ENCODE data around the gene TEP1. TPM values are rescaled to one million over a fixed set of nuclear protein-coding genes. Genes with fewer than 3 reads are reported as not detected.
"Not testable (repeated sequence)": the region's sequence is repeated elsewhere in the genome, so short reads cannot be mapped to it uniquely, and the experiment has no call there.

TEP1 gene
- total and polyA plus RNA-seq, 4 donors: 9.6 to 21.8 (median 16.1) TPM

GRCh38 chr14:20350860-20351259 is 62.4 kb downstream of the TEP1 start:
- no peak for DNase-seq (ENCODE audit: low read depth in 4 of 6, low spot score in 6 of 6)
- H3K4me1 ChIP-seq (ENCODE audit: control insufficient read depth, insufficient read depth, low read length): no peaks in the 10 kb centered on the region
- H3K36me3 ChIP-seq (ENCODE audit: control insufficient read depth, insufficient read depth, low read length): peaks cover 62% of the 10 kb centered on the region
- no peak overlapping the region for H3K27ac ChIP-seq (ENCODE audit: low read depth, low read length)
- no peaks in the 10 kb centered on the region for H3K27me3 ChIP-seq (ENCODE audit: control insufficient read depth, insufficient read depth, low read length)
- no peaks in the 10 kb centered on the region for H3K9me3 ChIP-seq (ENCODE audit: control insufficient read depth, insufficient read depth, low read length)
- H3K4me3 ChIP-seq (ENCODE audit: low read depth, low read length): no peak overlapping the region

DNA sequence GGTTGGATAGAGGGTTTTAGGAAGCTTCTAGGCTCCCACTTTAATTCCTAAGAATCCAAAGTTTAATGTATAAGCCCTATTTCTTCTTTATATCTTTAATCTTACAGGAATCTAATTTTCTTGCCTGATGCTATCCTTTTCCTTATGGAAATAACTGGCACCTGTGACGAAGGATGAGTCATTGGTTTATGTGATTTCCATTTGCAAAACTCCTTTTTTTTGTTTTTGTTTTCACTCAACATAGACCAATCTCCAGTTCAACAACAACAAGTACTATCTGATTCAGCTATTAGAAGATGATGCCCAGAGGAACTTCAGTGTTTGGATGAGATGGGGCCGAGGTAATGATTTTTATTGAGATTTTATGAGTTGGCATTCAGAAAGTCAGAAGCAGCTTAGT is 63.0 kb downstream of the TEP1 start:
- peaks cover 65% of the 10 kb centered on the region for H3K36me3 ChIP-seq (ENCODE audit: control insufficient read depth, insufficient read depth, low read length)
- H3K4me1 ChIP-seq (ENCODE audit: control insufficient read depth, insufficient read depth, low read length): no peaks in the 10 kb centered on the region
- H3K27me3 ChIP-seq (ENCODE audit: control insufficient read depth, insufficient read depth, low read length): no peaks in the 10 kb centered on the region
- no peaks in the 10 kb centered on the region for H3K9me3 ChIP-seq (ENCODE audit: control insufficient read depth, insufficient read depth, low read length)
- DNase-seq (ENCODE audit: low read depth in 4 of 6, low spot score in 6 of 6): no peak
- no peak overlapping the region for H3K4me3 ChIP-seq (ENCODE audit: low read depth, low read length)
- no peak overlapping the region for H3K27ac ChIP-seq (ENCODE audit: low read depth, low read length)
- 100% methylated on average over 1 of the region's 2 CpGs for WGBS (ENCODE audit: insufficient coverage)

DNA sequence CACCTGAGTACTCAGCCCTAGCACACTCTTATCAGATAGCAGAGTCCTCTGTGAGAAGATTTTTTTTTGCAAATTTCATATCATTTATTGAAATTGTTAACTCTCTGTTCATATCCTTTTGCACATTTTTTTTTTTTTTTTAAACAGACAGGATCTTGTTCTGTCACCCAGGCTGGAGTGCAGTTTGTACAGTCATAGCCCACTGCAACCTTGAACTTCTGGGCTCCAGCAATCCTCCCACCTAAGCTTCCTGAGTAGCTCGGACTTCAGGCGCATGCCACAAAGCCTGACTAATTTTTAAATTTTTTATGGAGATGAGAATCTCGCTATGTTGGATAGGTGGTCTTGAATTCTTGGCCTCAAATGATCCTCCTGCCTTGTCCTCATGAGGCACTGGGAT is 65.6 kb downstream of the TEP1 start:
- Histone ChIP-seq H3K4me3 (ENCODE audit: low read depth, low read length) (no peak overlapping the region), H3K36me3 (ENCODE audit: control insufficient read depth, insufficient read depth, low read length) (peaks cover 49% of the 10 kb centered on the region), H3K4me1 (ENCODE audit: control insufficient read depth, insufficient read depth, low read length) (peaks cover 5% of the 10 kb centered on the region), H3K27ac (ENCODE audit: low read depth, low read length) (no peak overlapping the region), H3K27me3 (ENCODE audit: control insufficient read depth, insufficient read depth, low read length) (no peaks in the 10 kb centered on the region), H3K9me3 (ENCODE audit: control insufficient read depth, insufficient read depth, low read length) (no peaks in the 10 kb centered on the region)
- WGBS (ENCODE audit: insufficient coverage): 100% methylated on average over 1 of the region's 3 CpGs
- no peak for DNase-seq (ENCODE audit: low read depth in 4 of 6, low spot score in 6 of 6)

- Histone ChIP-seq H3K27ac (ENCODE audit: low read depth, low read length) (no peak overlapping the region), H3K36me3 (ENCODE audit: control insufficient read depth, insufficient read depth, low read length) (peaks cover 42% of the 10 kb centered on the region), H3K9me3 (ENCODE audit: control insufficient read depth, insufficient read depth, low read length) (no peaks in the 10 kb centered on the region), H3K4me3 (ENCODE audit: low read depth, low read length) (no peak overlapping the region), H3K4me1 (ENCODE audit: control insufficient read depth, insufficient read depth, low read length) (peaks cover 5% of the 10 kb centered on the region), H3K27me3 (ENCODE audit: control insufficient read depth, insufficient read depth, low read length) (no peaks in the 10 kb centered on the region)
- no CpG with 5 or more reads among the region's 1 CpG for WGBS (ENCODE audit: insufficient coverage)
- no peak for DNase-seq (ENCODE audit: low read depth in 4 of 6, low spot score in 6 of 6)
Observed at GRCh38 chr14:20346713-20347112, 66.6 kb downstream of the TEP1 start.

DNA sequence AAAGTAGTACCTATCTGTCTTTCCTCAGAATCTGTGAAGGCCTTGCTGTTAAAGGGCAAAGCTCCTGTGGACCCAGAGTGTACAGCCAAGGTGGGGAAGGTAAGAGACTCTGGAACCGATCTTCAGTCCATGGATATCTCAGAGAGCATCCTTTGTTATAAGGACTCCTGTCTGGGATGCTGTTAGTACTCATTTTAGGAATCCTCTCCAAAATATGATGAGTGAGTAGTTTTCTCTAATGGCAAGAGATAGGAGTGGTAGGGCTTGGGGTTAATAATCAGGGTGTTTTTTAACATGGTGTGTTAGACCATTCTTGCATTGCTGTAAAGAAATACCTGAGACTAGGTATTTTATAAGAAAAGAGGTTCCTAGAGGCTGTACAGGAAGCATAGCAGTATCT is 67.9 kb downstream of the TEP1 start:
- Histone ChIP-seq H3K9me3 (ENCODE audit: control insufficient read depth, insufficient read depth, low read length) (no peaks in the 10 kb centered on the region), H3K27ac (ENCODE audit: low read depth, low read length) (no peak overlapping the region), H3K36me3 (ENCODE audit: control insufficient read depth, insufficient read depth, low read length) (peaks cover 30% of the 10 kb centered on the region), H3K4me3 (ENCODE audit: low read depth, low read length) (no peak overlapping the region), H3K4me1 (ENCODE audit: control insufficient read depth, insufficient read depth, low read length) (peaks cover 5% of the 10 kb centered on the region), H3K27me3 (ENCODE audit: control insufficient read depth, insufficient read depth, low read length) (no peaks in the 10 kb centered on the region)
- DNase-seq (ENCODE audit: low read depth in 4 of 6, low spot score in 6 of 6): no peak
- WGBS (ENCODE audit: insufficient coverage): 100% methylated on average over 1 of the region's 1 CpG

DNA sequence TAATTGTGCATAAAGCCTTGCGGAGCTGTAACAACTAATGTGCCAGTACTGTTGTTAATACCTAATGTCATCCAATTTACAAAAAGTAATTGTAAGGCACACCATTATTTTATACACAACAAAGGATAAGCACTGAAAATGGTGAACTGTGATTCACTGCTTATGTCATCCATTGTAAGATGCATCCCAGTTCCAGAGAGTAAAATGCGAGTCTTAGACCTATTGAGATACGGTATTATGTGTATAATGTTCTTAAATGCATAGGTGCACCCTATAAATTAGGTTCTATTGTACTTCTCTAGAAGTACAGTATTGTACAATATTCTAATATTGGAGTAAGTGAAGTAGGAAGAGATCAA is 69.5 kb downstream of the TEP1 start:
- no peak for DNase-seq (ENCODE audit: low read depth in 4 of 6, low spot score in 6 of 6)
- H3K27me3 ChIP-seq (ENCODE audit: control insufficient read depth, insufficient read depth, low read length): no peaks in the 10 kb centered on the region
- peaks cover 5% of the 10 kb centered on the region for H3K4me1 ChIP-seq (ENCODE audit: control insufficient read depth, insufficient read depth, low read length)
- peaks cover 18% of the 10 kb centered on the region for H3K36me3 ChIP-seq (ENCODE audit: control insufficient read depth, insufficient read depth, low read length)
- H3K4me3 ChIP-seq (ENCODE audit: low read depth, low read length): peak overlapping the region; percentile 73
- WGBS (ENCODE audit: insufficient coverage): no CpG with 5 or more reads among the region's 3 CpGs
- no peaks in the 10 kb centered on the region for H3K9me3 ChIP-seq (ENCODE audit: control insufficient read depth, insufficient read depth, low read length)
- H3K27ac ChIP-seq (ENCODE audit: low read depth, low read length): peak overlapping the region; percentile 81

- DNase-seq (ENCODE audit: low read depth in 4 of 6, low spot score in 6 of 6): peak; percentile 99 to 100 (median 100)
- 0% methylated on average over 48 of the region's 50 CpGs for WGBS (ENCODE audit: insufficient coverage)
Observed at GRCh38 chr14:20343092-20343861, 70.0 kb downstream of the TEP1 start, which contains the start of gene PARP2. TSS of gene PARP2 (plus strand) at chr14:20343635. CDS start at chr14:20343642, 7 bp downstream.

DNA sequence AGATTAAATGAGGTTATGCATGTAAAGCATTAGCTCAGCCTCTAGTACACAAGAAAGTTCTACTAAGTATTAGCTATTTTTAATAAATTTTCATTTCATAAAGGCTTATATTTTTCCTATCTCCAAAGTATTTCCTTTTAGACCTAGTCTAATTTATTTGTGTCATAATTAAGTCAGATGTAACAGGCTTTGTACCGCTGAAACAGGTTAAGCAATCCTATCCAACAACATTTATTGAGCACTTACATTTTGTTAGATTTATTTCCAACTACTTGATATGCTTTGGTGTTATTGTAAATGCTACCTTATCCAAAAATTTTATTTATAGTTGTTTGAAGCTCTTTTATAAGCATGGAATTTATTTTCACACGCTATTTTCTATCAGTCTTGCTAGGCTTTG is 71.7 kb downstream of the TEP1 start:
- Histone ChIP-seq H3K27ac (ENCODE audit: low read depth, low read length) (no peak overlapping the region), H3K27me3 (ENCODE audit: control insufficient read depth, insufficient read depth, low read length) (peaks cover 2% of the 10 kb centered on the region), H3K9me3 (ENCODE audit: control insufficient read depth, insufficient read depth, low read length) (no peaks in the 10 kb centered on the region), H3K4me3 (ENCODE audit: low read depth, low read length) (no peak overlapping the region), H3K36me3 (ENCODE audit: control insufficient read depth, insufficient read depth, low read length) (peaks cover 7% of the 10 kb centered on the region), H3K4me1 (ENCODE audit: control insufficient read depth, insufficient read depth, low read length) (peaks cover 5% of the 10 kb centered on the region)
- peak in 1 of 6 donors; percentile 22 for DNase-seq (ENCODE audit: low read depth in 4 of 6, low spot score in 6 of 6)
- no CpG with 5 or more reads among the region's 2 CpGs for WGBS (ENCODE audit: insufficient coverage)

More at GRCh38 chr14:20343092-20343861, 70.0 kb downstream of the TEP1 start, which contains the start of gene PARP2:
- no peaks in the 10 kb centered on the region for H3K9me3 ChIP-seq (ENCODE audit: control insufficient read depth, insufficient read depth, low read length)
- H3K36me3 ChIP-seq (ENCODE audit: control insufficient read depth, insufficient read depth, low read length): peaks cover 15% of the 10 kb centered on the region
- H3K27ac ChIP-seq (ENCODE audit: low read depth, low read length): peak within 1 kb of the TSS; percentile 82
- no peaks in the 10 kb centered on the region for H3K27me3 ChIP-seq (ENCODE audit: control insufficient read depth, insufficient read depth, low read length)
- H3K4me3 ChIP-seq (ENCODE audit: low read depth, low read length): peak within 1 kb of the TSS; percentile 73
- peaks cover 5% of the 10 kb centered on the region for H3K4me1 ChIP-seq (ENCODE audit: control insufficient read depth, insufficient read depth, low read length)

GRCh38 chr14:20341032-20341431 is 72.3 kb downstream of the TEP1 start:
- WGBS (ENCODE audit: insufficient coverage): 100% methylated on average over 2 of the region's 4 CpGs
- DNase-seq (ENCODE audit: low read depth in 4 of 6, low spot score in 6 of 6); H3K4me1 ChIP-seq (ENCODE audit: control insufficient read depth, insufficient read depth, low read length); H3K27ac ChIP-seq (ENCODE audit: low read depth, low read length); H3K9me3 ChIP-seq (ENCODE audit: control insufficient read depth, insufficient read depth, low read length); H3K4me3 ChIP-seq (ENCODE audit: low read depth, low read length); H3K27me3 ChIP-seq (ENCODE audit: control insufficient read depth, insufficient read depth, low read length); H3K36me3 ChIP-seq (ENCODE audit: control insufficient read depth, insufficient read depth, low read length): not testable (repeated sequence)

DNA sequence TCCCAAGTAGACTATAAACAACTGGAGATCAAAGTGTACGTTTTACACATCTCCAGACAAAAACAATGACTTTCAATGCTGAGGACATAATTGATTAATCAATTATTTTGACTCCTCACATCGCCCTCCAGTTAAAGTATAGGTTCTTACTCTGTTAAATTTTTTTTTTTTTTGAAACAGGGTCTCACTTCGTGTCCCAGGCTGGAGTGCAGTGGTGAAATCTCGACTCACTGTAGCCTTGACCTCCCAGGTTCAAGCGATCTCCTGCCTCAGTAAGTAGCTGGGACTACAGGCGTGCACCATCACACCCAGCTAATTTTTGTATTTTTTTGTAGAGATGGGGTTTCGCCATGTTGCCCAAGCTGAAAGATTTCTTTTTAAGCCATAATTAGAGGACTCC is 79.3 kb downstream of the TEP1 start:
- Histone ChIP-seq H3K4me3 (ENCODE audit: low read depth, low read length) (no peak overlapping the region), H3K27me3 (ENCODE audit: control insufficient read depth, insufficient read depth, low read length) (peaks cover 2% of the 10 kb centered on the region), H3K36me3 (ENCODE audit: control insufficient read depth, insufficient read depth, low read length) (no peaks in the 10 kb centered on the region), H3K4me1 (ENCODE audit: control insufficient read depth, insufficient read depth, low read length) (peaks cover 6% of the 10 kb centered on the region), H3K27ac (ENCODE audit: low read depth, low read length) (peak overlapping the region; percentile 88), H3K9me3 (ENCODE audit: control insufficient read depth, insufficient read depth, low read length) (no peaks in the 10 kb centered on the region)
- no peak for DNase-seq (ENCODE audit: low read depth in 4 of 6, low spot score in 6 of 6)
- 87% methylated on average over 3 of the region's 7 CpGs for WGBS (ENCODE audit: insufficient coverage)
